ENCODE results near the gene COMMD10. TPM values are rescaled to one million over a fixed set of nuclear protein-coding genes. Genes with fewer than 3 reads are reported as not detected.

Gene COMMD10
- total and polyA plus RNA-seq, 2 of the 4 experiments (the other 2 are of a cell fraction) = 12.8 to 20.4 TPM

DNA sequence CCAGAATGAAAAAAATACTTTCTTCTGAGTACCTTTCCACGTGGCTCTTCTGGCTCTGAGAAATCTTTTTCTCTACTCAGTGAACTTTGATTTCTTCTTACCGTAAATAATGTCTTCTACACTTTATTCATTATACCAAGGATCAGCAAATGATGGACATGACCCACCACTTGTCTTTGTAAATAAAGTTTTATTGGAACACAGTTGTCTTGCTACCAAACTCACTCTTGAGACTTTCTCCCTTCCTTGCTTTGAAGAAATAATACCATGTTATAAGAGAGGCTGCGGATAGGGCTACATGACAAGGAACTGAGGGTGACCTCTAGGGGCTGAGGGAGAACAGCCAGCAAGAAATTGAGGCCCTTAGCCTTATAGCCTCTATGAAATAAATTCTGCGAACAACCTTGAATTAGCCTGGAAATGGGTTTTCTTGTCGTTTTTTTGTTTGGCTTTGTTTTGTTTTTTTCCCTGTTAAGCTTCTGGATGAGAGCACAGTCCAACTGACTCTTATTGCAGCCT, 212.5 kb downstream of the COMMD10 start:
- Histone ChIP-seq H4K5ac (ENCODE audit: low read depth, low read length) (no peak overlapping the region), H2BK15ac (ENCODE audit: low read depth, low read length) (no peak overlapping the region), H3K9me3 (ENCODE audit: control insufficient read depth, insufficient read depth, low read length) (no peaks in the 10 kb centered on the region), H3K27ac (ENCODE audit: insufficient read depth, low read length) (no peak overlapping the region), H3K4me3 (ENCODE audit: insufficient read depth, low read depth, low read length) (no peak overlapping the region), H3K14ac (replicated peaks; ENCODE audit: low read depth, low read length) (no peak overlapping the region), H4K91ac (ENCODE audit: insufficient read depth, low read depth, low read length) (no peak overlapping the region), H2BK5ac (ENCODE audit: low read depth, low read length, poor library complexity, severe bottlenecking) (no peak overlapping the region), H4K20me1 (ENCODE audit: insufficient read depth, low read length) (no peaks in the 10 kb centered on the region), H3K9ac (ENCODE audit: low read depth, low read length) (no peak overlapping the region), H3K56ac (ENCODE audit: extremely low read depth, insufficient read depth, low read length) (no peak overlapping the region), H2AFZ (replicated peaks; ENCODE audit: low read length, poor library complexity) (no peak overlapping the region), H2AK5ac (ENCODE audit: low read depth, low read length) (no peak overlapping the region), H3K4me2 (ENCODE audit: low read depth, low read length) (no peak overlapping the region), H3K4ac (ENCODE audit: low read depth, low read length) (no peak overlapping the region), H3K79me1 (ENCODE audit: low read depth in 1 of 2, low read length in 2 of 2) (no peaks in the 10 kb centered on the region), H3K18ac (ENCODE audit: low read depth, low read length) (no peak overlapping the region), H3K9me1 (ENCODE audit: insufficient read depth, low read length) (no peaks in the 10 kb centered on the region), H2AK9ac (replicated peaks; ENCODE audit: low read depth, low read length, poor library complexity) (no peak overlapping the region), H3K4me1 (ENCODE audit: control insufficient read depth, insufficient read depth, low read length) (no peaks in the 10 kb centered on the region), H3K36me3 (ENCODE audit: control insufficient read depth, insufficient read depth, low read length) (no peaks in the 10 kb centered on the region), H3K27me3 (ENCODE audit: control insufficient read depth, insufficient read depth, low read length) (no peaks in the 10 kb centered on the region), H2BK20ac (ENCODE audit: low read depth, low read length) (no peak overlapping the region), H4K8ac (ENCODE audit: low read depth in 2 of 2, low read length in 2 of 2) (no peak overlapping the region), H2BK120ac (ENCODE audit: low read depth, low read length) (no peak overlapping the region), H3K23ac (ENCODE audit: low read depth, low read length) (no peak overlapping the region)
- WGBS, 2 experiments (ENCODE audit: extremely low coverage in 2 of 2, insufficient read length in 1 of 2) = no CpG with 5 or more reads among the region's 5 CpGs
- CTCF ChIA-PET = no interaction called here
- no peak for ATAC-seq (ENCODE audit: low read depth)
- POLR2A ChIA-PET (ENCODE audit: unreplicated experiment) = interaction anchor here (0.6 kb wide), 1 partner anchor 9 kb away, joined by 3 read pairs; no protein-coding TSS in a partner anchor
- TF ChIP-seq CEBPB (IDR thresholded peaks at IDR 0.05; ENCODE audit: low read depth, low read length) (no peak), NFE2L2 (IDR thresholded peaks at IDR 0.05; ENCODE audit: low read depth, low read length) (no peak), RFX5 (IDR thresholded peaks at IDR 0.05; ENCODE audit: low read depth, low read length) (no peak), FOS (IDR thresholded peaks at IDR 0.05; ENCODE audit: low read depth, low read length) (no peak), RCOR1 (IDR thresholded peaks at IDR 0.05; ENCODE audit: insufficient replicate concordance, low read length) (no peak), POLR2A (IDR thresholded peaks at IDR 0.05; ENCODE audit: low read depth, low read length) (no peak), MAFK (IDR thresholded peaks at IDR 0.05; ENCODE audit: low read depth, low read length) (no peak), SMC3 (IDR thresholded peaks at IDR 0.05; ENCODE audit: low read depth, low read length) (no peak), MXI1 (IDR thresholded peaks at IDR 0.05; ENCODE audit: borderline replicate concordance, low read depth, low read length) (no peak), BHLHE40 (IDR thresholded peaks at IDR 0.05; ENCODE audit: low read depth, low read length) (no peak), CHD1 (IDR thresholded peaks at IDR 0.05; ENCODE audit: low read depth, low read length) (no peak)
- TF ChIP-seq, protein P1, sequence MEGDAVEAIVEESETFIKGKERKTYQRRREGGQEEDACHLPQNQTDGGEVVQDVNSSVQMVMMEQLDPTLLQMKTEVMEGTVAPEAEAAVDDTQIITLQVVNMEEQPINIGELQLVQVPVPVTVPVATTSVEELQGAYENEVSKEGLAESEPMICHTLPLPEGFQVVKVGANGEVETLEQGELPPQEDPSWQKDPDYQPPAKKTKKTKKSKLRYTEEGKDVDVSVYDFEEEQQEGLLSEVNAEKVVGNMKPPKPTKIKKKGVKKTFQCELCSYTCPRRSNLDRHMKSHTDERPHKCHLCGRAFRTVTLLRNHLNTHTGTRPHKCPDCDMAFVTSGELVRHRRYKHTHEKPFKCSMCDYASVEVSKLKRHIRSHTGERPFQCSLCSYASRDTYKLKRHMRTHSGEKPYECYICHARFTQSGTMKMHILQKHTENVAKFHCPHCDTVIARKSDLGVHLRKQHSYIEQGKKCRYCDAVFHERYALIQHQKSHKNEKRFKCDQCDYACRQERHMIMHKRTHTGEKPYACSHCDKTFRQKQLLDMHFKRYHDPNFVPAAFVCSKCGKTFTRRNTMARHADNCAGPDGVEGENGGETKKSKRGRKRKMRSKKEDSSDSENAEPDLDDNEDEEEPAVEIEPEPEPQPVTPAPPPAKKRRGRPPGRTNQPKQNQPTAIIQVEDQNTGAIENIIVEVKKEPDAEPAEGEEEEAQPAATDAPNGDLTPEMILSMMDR (conservative IDR thresholded peaks at IDR 0.05; ENCODE audit: low read depth, low read length) = no peak
- TF ChIP-seq, protein P2, sequence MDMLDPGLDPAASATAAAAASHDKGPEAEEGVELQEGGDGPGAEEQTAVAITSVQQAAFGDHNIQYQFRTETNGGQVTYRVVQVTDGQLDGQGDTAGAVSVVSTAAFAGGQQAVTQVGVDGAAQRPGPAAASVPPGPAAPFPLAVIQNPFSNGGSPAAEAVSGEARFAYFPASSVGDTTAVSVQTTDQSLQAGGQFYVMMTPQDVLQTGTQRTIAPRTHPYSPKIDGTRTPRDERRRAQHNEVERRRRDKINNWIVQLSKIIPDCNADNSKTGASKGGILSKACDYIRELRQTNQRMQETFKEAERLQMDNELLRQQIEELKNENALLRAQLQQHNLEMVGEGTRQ (IDR thresholded peaks at IDR 0.05; ENCODE audit: low read depth, low read length) = no peak
- TF ChIP-seq, protein P3, sequence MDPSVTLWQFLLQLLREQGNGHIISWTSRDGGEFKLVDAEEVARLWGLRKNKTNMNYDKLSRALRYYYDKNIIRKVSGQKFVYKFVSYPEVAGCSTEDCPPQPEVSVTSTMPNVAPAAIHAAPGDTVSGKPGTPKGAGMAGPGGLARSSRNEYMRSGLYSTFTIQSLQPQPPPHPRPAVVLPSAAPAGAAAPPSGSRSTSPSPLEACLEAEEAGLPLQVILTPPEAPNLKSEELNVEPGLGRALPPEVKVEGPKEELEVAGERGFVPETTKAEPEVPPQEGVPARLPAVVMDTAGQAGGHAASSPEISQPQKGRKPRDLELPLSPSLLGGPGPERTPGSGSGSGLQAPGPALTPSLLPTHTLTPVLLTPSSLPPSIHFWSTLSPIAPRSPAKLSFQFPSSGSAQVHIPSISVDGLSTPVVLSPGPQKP (IDR thresholded peaks at IDR 0.05; ENCODE audit: borderline replicate concordance, low read depth, low read length) = no peak
- intact Hi-C loops (cut with micrococcal nuclease) (no loop called here), dilution Hi-C loops (cut with HindIII; ENCODE audit: low sequenced_read_pairs, unreplicated experiment) (no loop called here), in situ Hi-C loops (cut with MboI; ENCODE audit: low sequenced_read_pairs) (no loop called here)
- no peak for DNase-seq
- no TSS peak for BruUV-seq (replicated peaks)

Measured in IMR-90 (cell line).